HG02981 (cell line): ENCODE measurements around the gene RENBP.
"Not testable (repeated sequence)": the region's sequence is repeated elsewhere in the genome, so short reads cannot be mapped to it uniquely, and the experiment has no call there.

Experiments used
- ATAC-seq: cut with Tn5 transposase; IDR thresholded peaks from one replicate; pipeline ENCODE4 v1.9.1; 2021; ENCODE audit warnings: mild to moderate bottlenecking, moderate library complexity; ENCODE audit not compliant: unreplicated experiment

RENBP gene

GRCh38 chrX:153944140-153944799 lies at the start of gene RENBP:
Gene RENBP, minus strand, starts transcription at chrX:153944643. Its CDS starts 33 bp downstream, at chrX:153944610.
- no peak for ATAC-seq

GRCh38 chrX:153993978-153994377 lies 49.5 kb upstream of the RENBP start:
- no peak for ATAC-seq

- ATAC-seq = no peak
Measured at GRCh38 chrX:153993079-153993478, 48.6 kb upstream of the RENBP start.

- ATAC-seq = no peak
Measured at GRCh38 chrX:153992180-153992579, 47.7 kb upstream of the RENBP start.

GRCh38 chrX:153991013-153991580 lies 46.7 kb upstream of the RENBP start:
- ATAC-seq = no peak

- ATAC-seq = no peak
Measured at GRCh38 chrX:153989973-153990655, 45.7 kb upstream of the RENBP start.

GRCh38 chrX:153988493-153988892 lies 44.0 kb upstream of the RENBP start:
- ATAC-seq = no peak

GRCh38 chrX:153984351-153985178 lies 40.1 kb upstream of the RENBP start:
- no peak for ATAC-seq

GRCh38 chrX:153983321-153983801 lies 38.9 kb upstream of the RENBP start:
- ATAC-seq = no peak

GRCh38 chrX:153981771-153982533 lies 37.5 kb upstream of the RENBP start:
- no peak for ATAC-seq

GRCh38 chrX:153981231-153981630 lies 36.8 kb upstream of the RENBP start:
- ATAC-seq = no peak

GRCh38 chrX:153980394-153980793 lies 36.0 kb upstream of the RENBP start:
- not testable (repeated sequence) for ATAC-seq

GRCh38 chrX:153974726-153975286 lies 30.4 kb upstream of the RENBP start:
- ATAC-seq = no peak

- ATAC-seq = no peak
Measured at GRCh38 chrX:153974003-153974725, 29.7 kb upstream of the RENBP start.

- ATAC-seq = no peak
Measured at GRCh38 chrX:153973127-153974002, 28.9 kb upstream of the RENBP start.

- ATAC-seq = peak; percentile 47
Measured at GRCh38 chrX:153972368-153973126, 28.1 kb upstream of the RENBP start, which contains the start of gene TMEM187. Gene TMEM187, plus strand, starts transcription at chrX:153972754. Its CDS starts 9,309 bp downstream, at chrX:153982063.
